ENCODE measurements around the gene CIT. TPM values are rescaled to one million over a fixed set of nuclear protein-coding genes. Genes with fewer than 3 reads are reported as not detected.

The CIT gene
- total RNA-seq, 4 donors from 2014 or later = under 0.01 to 28.1 (median 5.8) TPM

- Histone ChIP-seq H3K27me3 (no peaks in the 10 kb centered on the region), H3K4me1 (no peaks in the 10 kb centered on the region), H3K36me3 (no peaks in the 10 kb centered on the region), H3K4me3 (no peak overlapping the region), H3K27ac (no peak overlapping the region), H3K9me3 (no peaks in the 10 kb centered on the region)
- intact Hi-C loops (cut with DNase I; ENCODE audit: low total_unique reads) = no loop called here
- no peak for DNase-seq
- TF ChIP-seq CTCF (IDR thresholded peaks at IDR 0.05) (no peak), POLR2A (IDR thresholded peaks at IDR 0.05) (no peak)
These were observed 6.7 kb downstream of the CIT start for GRCh38 chr12:119870457-119870856.

GRCh38 chr12:119869720-119870119, 7.4 kb downstream of the CIT start:
- no peak for DNase-seq
- Histone ChIP-seq H3K27ac (no peak overlapping the region), H3K27me3 (no peaks in the 10 kb centered on the region), H3K9me3 (no peaks in the 10 kb centered on the region), H3K4me3 (no peak overlapping the region), H3K4me1 (no peaks in the 10 kb centered on the region), H3K36me3 (no peaks in the 10 kb centered on the region)
- TF ChIP-seq POLR2A (IDR thresholded peaks at IDR 0.05) = no peak
- TF ChIP-seq CTCF (IDR thresholded peaks at IDR 0.05) = no peak
- intact Hi-C loops (cut with DNase I; ENCODE audit: low total_unique reads) = no loop called here

GRCh38 chr12:119868992-119869391, 8.1 kb downstream of the CIT start:
- DNase-seq = no peak
- H3K27me3 ChIP-seq = no peaks in the 10 kb centered on the region
- no peak overlapping the region for H3K27ac ChIP-seq
- intact Hi-C loops (cut with DNase I; ENCODE audit: low total_unique reads) = no loop called here
- no peaks in the 10 kb centered on the region for H3K4me1 ChIP-seq
- TF ChIP-seq POLR2A (IDR thresholded peaks at IDR 0.05) (no peak), CTCF (IDR thresholded peaks at IDR 0.05) (no peak)
- no peaks in the 10 kb centered on the region for H3K9me3 ChIP-seq
- H3K4me3 ChIP-seq = no peak overlapping the region
- no peaks in the 10 kb centered on the region for H3K36me3 ChIP-seq

- H3K27ac ChIP-seq = no peak overlapping the region
- H3K4me1 ChIP-seq = no peaks in the 10 kb centered on the region
- no peaks in the 10 kb centered on the region for H3K27me3 ChIP-seq
- no peak overlapping the region for H3K4me3 ChIP-seq
- intact Hi-C loops (cut with DNase I; ENCODE audit: low total_unique reads) = no loop called here
- TF ChIP-seq POLR2A (IDR thresholded peaks at IDR 0.05) (no peak), CTCF (IDR thresholded peaks at IDR 0.05) (no peak)
- DNase-seq = no peak
- no peaks in the 10 kb centered on the region for H3K9me3 ChIP-seq
- H3K36me3 ChIP-seq = no peaks in the 10 kb centered on the region
These were observed 12.5 kb downstream of the CIT start for GRCh38 chr12:119864591-119864990.

GRCh38 chr12:119859241-119859640, 17.9 kb downstream of the CIT start:
- Histone ChIP-seq H3K4me3 (no peak overlapping the region), H3K36me3 (no peaks in the 10 kb centered on the region), H3K4me1 (no peaks in the 10 kb centered on the region), H3K9me3 (no peaks in the 10 kb centered on the region), H3K27me3 (no peaks in the 10 kb centered on the region), H3K27ac (no peak overlapping the region)
- TF ChIP-seq CTCF (IDR thresholded peaks at IDR 0.05) (no peak), POLR2A (IDR thresholded peaks at IDR 0.05) (no peak)
- DNase-seq = no peak
- intact Hi-C loops (cut with DNase I; ENCODE audit: low total_unique reads) = no loop called here
